GOT3 (cell line): ENCODE results near the gene ARMH4.

Experiments
- DNase-seq: peaks from one replicate; lab custom pipeline; 2025; ENCODE audit warnings: mixed read lengths; lab: John Stamatoyannopoulos, UW

Gene ARMH4

GRCh38 chr14:58152014-58152857 is at the start of gene ARMH4:
TSS of gene ARMH4 (minus strand) at chr14:58152213. CDS start at chr14:58139358, 12,855 bp downstream.
- DNase-seq, result peak; percentile 1

GRCh38 chr14:58200846-58201245 is 48.8 kb upstream of the ARMH4 start:
- DNase-seq, result no peak

- no peak for DNase-seq
Observed at GRCh38 chr14:58200480-58200841, 48.4 kb upstream of the ARMH4 start.

GRCh38 chr14:58199726-58200479 is 47.9 kb upstream of the ARMH4 start, which contains the start of gene ACTR10:
TSS of gene ACTR10 (plus strand) at chr14:58200149. CDS start at chr14:58200218, 69 bp downstream.
- peak; percentile 39 for DNase-seq

- no peak for DNase-seq
Observed at GRCh38 chr14:58198086-58198485, 46.1 kb upstream of the ARMH4 start.

GRCh38 chr14:58196198-58196597 is 44.2 kb upstream of the ARMH4 start:
- DNase-seq, result no peak

- no peak for DNase-seq
Observed at GRCh38 chr14:58193542-58193941, 41.5 kb upstream of the ARMH4 start.

- no peak for DNase-seq
Observed at GRCh38 chr14:58191763-58192601, 40.0 kb upstream of the ARMH4 start.

GRCh38 chr14:58189176-58189575 is 37.2 kb upstream of the ARMH4 start:
- no peak for DNase-seq

- no peak for DNase-seq
Observed at GRCh38 chr14:58177125-58177524, 25.1 kb upstream of the ARMH4 start.

- DNase-seq, result peak; percentile 3
Observed at GRCh38 chr14:58171090-58171489, 19.1 kb upstream of the ARMH4 start.

GRCh38 chr14:58167891-58168290 is 15.9 kb upstream of the ARMH4 start:
- DNase-seq, result no peak

GRCh38 chr14:58167057-58167456 is 15.0 kb upstream of the ARMH4 start:
- DNase-seq, result no peak

- DNase-seq, result peak; percentile 3
Observed at GRCh38 chr14:58166005-58166983, 14.3 kb upstream of the ARMH4 start.

- DNase-seq, result no peak
Observed at GRCh38 chr14:58160561-58160960, 8.5 kb upstream of the ARMH4 start.

GRCh38 chr14:58151133-58152013 is 640 bp downstream of the ARMH4 start:
- DNase-seq, result no peak

- no peak for DNase-seq
Observed at GRCh38 chr14:58150243-58150805, 1.7 kb downstream of the ARMH4 start.

- DNase-seq, result no peak
Observed at GRCh38 chr14:58149196-58149595, 2.8 kb downstream of the ARMH4 start.

GRCh38 chr14:58146399-58146798 is 5.6 kb downstream of the ARMH4 start:
- no peak for DNase-seq

GRCh38 chr14:58145936-58146335 is 6.1 kb downstream of the ARMH4 start:
- DNase-seq, result no peak
